Thoracic aorta (tissue), 2 donors: Measurements from ENCODE around the gene TMEM209. TPM values are rescaled to one million over a fixed set of nuclear protein-coding genes. Genes with fewer than 3 reads are reported as not detected.

Experiments
- ATAC-seq: fragments of 150-250 bp; one replicate; pipeline ENCODE4 v1.8.0; 2017; ENCODE audit warnings: low read depth; ENCODE audit not compliant: insufficient number of reproducible peaks, low FRiP score
- DNase-seq: peaks from one replicate; pipeline ENCODE4 v3.0.0-alpha.2; 2020; ENCODE audit warnings: low spot score
- H3K27ac ChIP-seq, 2 donors: fragments of 200-600 bp; sonication (generic); 1 replicate in 1 of 2; 2 replicates in 1 of 2; pipeline ENCODE4 v1.5.1; 2016; ENCODE audit warnings: mild to moderate bottlenecking in 2 of 2, moderate library complexity in 2 of 2
- H3K27me3 ChIP-seq: fragments of 200-600 bp; sonication (generic); replicated peaks from 2 replicates; pipeline ENCODE4 v1.6.0; 2016; ENCODE audit warnings: mild to moderate bottlenecking; ENCODE audit not compliant: insufficient read depth
- H3K36me3 ChIP-seq: fragments of 200-600 bp; sonication (generic); one replicate; pipeline ENCODE4 v1.5.1; 2016
- H3K4me1 ChIP-seq, 2 donors: fragments of 200-600 bp; sonication (generic); 1 replicate in 1 of 2; 2 replicates in 1 of 2; pipeline versions ENCODE4 v1.5.1 to v1.6.0; 2016; ENCODE audit warnings: low read depth in 2 of 2, mild to moderate bottlenecking in 1 of 2; ENCODE audit not compliant: control insufficient read depth in 1 of 2
- H3K4me3 ChIP-seq: fragments of 200-600 bp; sonication (generic); 2 replicates; pipeline ENCODE4 v1.5.1; 2016; ENCODE audit warnings: mild to moderate bottlenecking
- H3K9me3 ChIP-seq: fragments of 200-600 bp; sonication (generic); 2 replicates; pipeline ENCODE4 v1.5.1; 2016
- CTCF ChIP-seq: fragments of 200-600 bp; sonication (generic); IDR thresholded peaks from one replicate; pipeline ENCODE4 v1.5.1; 2019; ENCODE audit warnings: antibody characterized with exemption
- total RNA-seq, 2 donors: library from RNA; depleted of rRNA; stranded (reverse); fragments of >200 nt; gene quantifications; one replicate each; pipeline versions ENCODE4 v1.1.0 to v1.2.3, GENCODE V29; 2016

TMEM209 gene
- total RNA-seq, 2 donors from 2014 or later: 8.7 to 9.9 TPM

- ATAC-seq (no peak), DNase-seq (no peak)
- H3K4me3 ChIP-seq: no peak overlapping the region
- TF ChIP-seq CTCF: no peak
- H3K4me1 ChIP-seq: peaks cover 0 to 3% of the 10 kb centered on the region in 2 donors
- H3K9me3 ChIP-seq: no peaks in the 10 kb centered on the region
- H3K27ac ChIP-seq: no peak overlapping the region
- peaks cover 27% of the 10 kb centered on the region for H3K36me3 ChIP-seq
- H3K27me3 ChIP-seq: no peaks in the 10 kb centered on the region
Observed at GRCh38 chr7:130133029-130133782, 72.0 kb downstream of the TMEM209 start.

GRCh38 chr7:130131964-130132875 is 73.0 kb downstream of the TMEM209 start:
- Histone ChIP-seq H3K4me1 (peaks cover 0 to 13% of the 10 kb centered on the region in 2 donors), H3K27ac (no peak overlapping the region), H3K27me3 (no peaks in the 10 kb centered on the region), H3K36me3 (peaks cover 27% of the 10 kb centered on the region), H3K4me3 (no peak overlapping the region), H3K9me3 (no peaks in the 10 kb centered on the region)
- ATAC-seq (no peak), DNase-seq (no peak)
- no peak for TF ChIP-seq CTCF

GRCh38 chr7:130131191-130131834 is 73.9 kb downstream of the TMEM209 start:
- no peaks in the 10 kb centered on the region for H3K9me3 ChIP-seq
- ATAC-seq: no peak
- H3K27me3 ChIP-seq: no peaks in the 10 kb centered on the region
- no peak overlapping the region for H3K4me3 ChIP-seq
- H3K27ac ChIP-seq: no peak overlapping the region
- no peak for DNase-seq
- H3K36me3 ChIP-seq: peaks cover 27% of the 10 kb centered on the region
- peaks cover 0 to 15% of the 10 kb centered on the region in 2 donors for H3K4me1 ChIP-seq
- no peak for TF ChIP-seq CTCF

- H3K27ac ChIP-seq: no peak overlapping the region
- TF ChIP-seq CTCF: no peak
- H3K4me3 ChIP-seq: no peak overlapping the region
- no peaks in the 10 kb centered on the region for H3K27me3 ChIP-seq
- peaks cover 32% of the 10 kb centered on the region for H3K36me3 ChIP-seq
- DNase-seq: no peak
- no peaks in the 10 kb centered on the region for H3K9me3 ChIP-seq
- ATAC-seq: no peak
- H3K4me1 ChIP-seq: peaks cover 0 to 15% of the 10 kb centered on the region in 2 donors
Observed at GRCh38 chr7:130129011-130129411, 76.2 kb downstream of the TMEM209 start.
